ENCODE results near the gene PRICKLE4. TPM values are rescaled to one million over a fixed set of nuclear protein-coding genes. Genes with fewer than 3 reads are reported as not detected.

The PRICKLE4 gene
- total RNA-seq, 1 donor from 2014 or later = 3.4 TPM

- no peak overlapping the region for H3K4me2 ChIP-seq (ENCODE audit: low read length)
- no peak overlapping the region for H3K27ac ChIP-seq (ENCODE audit: low read depth, low read length)
- FAIRE-seq = no peak
- DNase-seq (ENCODE audit: low read depth) = no peak
- H4K20me1 ChIP-seq (ENCODE audit: insufficient read depth, low read length) = no peaks in the 10 kb centered on the region
- no peaks in the 10 kb centered on the region for H3K4me1 ChIP-seq (ENCODE audit: insufficient read depth, low read length)
- H3K79me2 ChIP-seq (ENCODE audit: insufficient read depth, low read length) = no peaks in the 10 kb centered on the region
- no peaks in the 10 kb centered on the region for H3K27me3 ChIP-seq (ENCODE audit: insufficient read depth, low read length)
- peaks cover 14% of the 10 kb centered on the region for H3K4me1 Mint-ChIP-seq (ENCODE audit: low read depth, unreplicated experiment)
- no peaks in the 10 kb centered on the region for H3K9me3 ChIP-seq (ENCODE audit: insufficient read depth, low read depth, low read length)
- no peaks in the 10 kb centered on the region for H3K36me3 ChIP-seq (ENCODE audit: insufficient read depth, low read length)
- H3K4me3 Mint-ChIP-seq (ENCODE audit: unreplicated experiment) = no peak overlapping the region
- no peak overlapping the region for H3K4me3 ChIP-seq (ENCODE audit: insufficient read depth, low read depth, low read length)
- H3K27ac Mint-ChIP-seq (ENCODE audit: unreplicated experiment) = peak overlapping the region; percentile 73
- peaks cover 5% of the 10 kb centered on the region for H3K36me3 Mint-ChIP-seq (ENCODE audit: low read depth, unreplicated experiment)
- H3K9me3 Mint-ChIP-seq (ENCODE audit: unreplicated experiment) = no peaks in the 10 kb centered on the region
- H2AFZ ChIP-seq (ENCODE audit: low read depth, low read length) = no peak overlapping the region
- H3K9ac ChIP-seq (ENCODE audit: low read length) = no peak overlapping the region
- TF ChIP-seq EZH2 (IDR thresholded peaks at IDR 0.05; ENCODE audit: insufficient read depth, low read length) (no peak), CTCF (IDR thresholded peaks at IDR 0.05; ENCODE audit: insufficient read depth, low read depth, low read length) (no peak)
- no peaks in the 10 kb centered on the region for H3K27me3 Mint-ChIP-seq (ENCODE audit: low read depth, unreplicated experiment)
These were observed 35.0 kb downstream of the PRICKLE4 start for GRCh38 chr6:41815587-41815986.

- Mint-ChIP-seq H3K36me3 (ENCODE audit: low read depth, unreplicated experiment) (peaks cover 5% of the 10 kb centered on the region), H3K9me3 (ENCODE audit: unreplicated experiment) (no peaks in the 10 kb centered on the region), H3K4me3 (ENCODE audit: unreplicated experiment) (no peak overlapping the region), H3K4me1 (ENCODE audit: low read depth, unreplicated experiment) (peaks cover 11% of the 10 kb centered on the region), H3K27me3 (ENCODE audit: low read depth, unreplicated experiment) (no peaks in the 10 kb centered on the region), H3K27ac (ENCODE audit: unreplicated experiment) (no peak overlapping the region)
- Histone ChIP-seq H3K27ac (ENCODE audit: low read depth, low read length) (no peak overlapping the region), H3K36me3 (ENCODE audit: insufficient read depth, low read length) (no peaks in the 10 kb centered on the region), H3K4me2 (ENCODE audit: low read length) (no peak overlapping the region), H3K79me2 (ENCODE audit: insufficient read depth, low read length) (no peaks in the 10 kb centered on the region), H3K4me3 (ENCODE audit: insufficient read depth, low read depth, low read length) (no peak overlapping the region), H4K20me1 (ENCODE audit: insufficient read depth, low read length) (no peaks in the 10 kb centered on the region), H3K4me1 (ENCODE audit: insufficient read depth, low read length) (no peaks in the 10 kb centered on the region), H3K9me3 (ENCODE audit: insufficient read depth, low read depth, low read length) (no peaks in the 10 kb centered on the region), H3K9ac (ENCODE audit: low read length) (no peak overlapping the region), H3K27me3 (ENCODE audit: insufficient read depth, low read length) (no peaks in the 10 kb centered on the region), H2AFZ (ENCODE audit: low read depth, low read length) (no peak overlapping the region)
- no peak for DNase-seq (ENCODE audit: low read depth)
- FAIRE-seq = no peak
- no peak for TF ChIP-seq EZH2 (IDR thresholded peaks at IDR 0.05; ENCODE audit: insufficient read depth, low read length)
- no peak for TF ChIP-seq CTCF (IDR thresholded peaks at IDR 0.05; ENCODE audit: insufficient read depth, low read depth, low read length)
These were observed 37.9 kb downstream of the PRICKLE4 start for GRCh38 chr6:41818271-41819054.

- no peak overlapping the region for H3K4me3 Mint-ChIP-seq (ENCODE audit: unreplicated experiment)
- Histone ChIP-seq H3K36me3 (ENCODE audit: insufficient read depth, low read length) (no peaks in the 10 kb centered on the region), H3K9me3 (ENCODE audit: insufficient read depth, low read depth, low read length) (no peaks in the 10 kb centered on the region), H3K9ac (ENCODE audit: low read length) (no peak overlapping the region), H4K20me1 (ENCODE audit: insufficient read depth, low read length) (no peaks in the 10 kb centered on the region), H3K4me3 (ENCODE audit: insufficient read depth, low read depth, low read length) (no peak overlapping the region), H3K27ac (ENCODE audit: low read depth, low read length) (no peak overlapping the region), H3K4me2 (ENCODE audit: low read length) (no peak overlapping the region), H3K4me1 (ENCODE audit: insufficient read depth, low read length) (peaks cover 7% of the 10 kb centered on the region), H2AFZ (ENCODE audit: low read depth, low read length) (no peak overlapping the region), H3K79me2 (ENCODE audit: insufficient read depth, low read length) (no peaks in the 10 kb centered on the region), H3K27me3 (ENCODE audit: insufficient read depth, low read length) (no peaks in the 10 kb centered on the region)
- H3K27ac Mint-ChIP-seq (ENCODE audit: unreplicated experiment) = no peak overlapping the region
- H3K9me3 Mint-ChIP-seq (ENCODE audit: unreplicated experiment) = no peaks in the 10 kb centered on the region
- no peak for TF ChIP-seq CTCF (IDR thresholded peaks at IDR 0.05; ENCODE audit: insufficient read depth, low read depth, low read length)
- TF ChIP-seq EZH2 (IDR thresholded peaks at IDR 0.05; ENCODE audit: insufficient read depth, low read length) = no peak
- FAIRE-seq (no peak), DNase-seq (ENCODE audit: low read depth) (no peak)
- no peaks in the 10 kb centered on the region for H3K27me3 Mint-ChIP-seq (ENCODE audit: low read depth, unreplicated experiment)
- H3K36me3 Mint-ChIP-seq (ENCODE audit: low read depth, unreplicated experiment) = peaks cover 5% of the 10 kb centered on the region
- peaks cover 16% of the 10 kb centered on the region for H3K4me1 Mint-ChIP-seq (ENCODE audit: low read depth, unreplicated experiment)
These were observed 40.7 kb downstream of the PRICKLE4 start for GRCh38 chr6:41821266-41821665.

Measured in astrocyte (in vitro differentiated cells and primary cell).